Right forelimb (tissue), 1 donor: ENCODE measurements around the gene TSG101.

Source experiments
- DNase-seq: peaks from one replicate; pipeline ENCODE4 v3.0.0-alpha.2; 2018

The TSG101 gene

GRCh38 chr11:18492888-18493287, 33.9 kb downstream of the TSG101 start:
- no peak for DNase-seq

- no peak for DNase-seq
These were observed 34.8 kb downstream of the TSG101 start for GRCh38 chr11:18491924-18492323.

- no peak for DNase-seq
These were observed 35.8 kb downstream of the TSG101 start for GRCh38 chr11:18490736-18491485.

- no peak for DNase-seq
These were observed 36.4 kb downstream of the TSG101 start for GRCh38 chr11:18490319-18490718.

GRCh38 chr11:18485913-18486528, 40.7 kb downstream of the TSG101 start:
- no peak for DNase-seq

GRCh38 chr11:18479063-18479462, 47.7 kb downstream of the TSG101 start:
- DNase-seq: no peak

- DNase-seq: no peak
These were observed 54.2 kb downstream of the TSG101 start for GRCh38 chr11:18472587-18472986.

- DNase-seq: no peak
These were observed 54.7 kb downstream of the TSG101 start for GRCh38 chr11:18471995-18472394.

- no peak for DNase-seq
These were observed 57.8 kb downstream of the TSG101 start for GRCh38 chr11:18468961-18469360.

- DNase-seq: no peak
These were observed 58.7 kb downstream of the TSG101 start for GRCh38 chr11:18468059-18468458.

GRCh38 chr11:18466402-18466801, 60.3 kb downstream of the TSG101 start:
- no peak for DNase-seq

GRCh38 chr11:18463439-18463838, 63.3 kb downstream of the TSG101 start:
- no peak for DNase-seq

GRCh38 chr11:18461909-18462308, 64.8 kb downstream of the TSG101 start:
- DNase-seq: no peak

GRCh38 chr11:18459634-18460033, 67.1 kb downstream of the TSG101 start:
- DNase-seq: no peak

GRCh38 chr11:18457450-18457849, 69.3 kb downstream of the TSG101 start:
- no peak for DNase-seq

- DNase-seq: no peak
These were observed 70.9 kb downstream of the TSG101 start, which contains the start of gene LDHAL6A for GRCh38 chr11:18455686-18456372. LDHAL6A (plus strand) TSS chr11:18455856; CDS start chr11:18456681, 825 bp downstream.

- DNase-seq: no peak
These were observed 73.8 kb downstream of the TSG101 start for GRCh38 chr11:18452927-18453326.

GRCh38 chr11:18449251-18449650, 77.5 kb downstream of the TSG101 start:
- DNase-seq: no peak

GRCh38 chr11:18438691-18439090, 88.1 kb downstream of the TSG101 start:
- no peak for DNase-seq
